Activated T-cell treated with anti-CD3 and anti-CD28 coated beads for 48 hours (primary cell): Measurements from ENCODE around the gene FBXW7.

Experiments
- DNase-seq: peaks from one replicate; pipeline ENCODE4 v3.0.0-alpha.2; 2020; ENCODE audit warnings: low read depth

The FBXW7 gene

DNA sequence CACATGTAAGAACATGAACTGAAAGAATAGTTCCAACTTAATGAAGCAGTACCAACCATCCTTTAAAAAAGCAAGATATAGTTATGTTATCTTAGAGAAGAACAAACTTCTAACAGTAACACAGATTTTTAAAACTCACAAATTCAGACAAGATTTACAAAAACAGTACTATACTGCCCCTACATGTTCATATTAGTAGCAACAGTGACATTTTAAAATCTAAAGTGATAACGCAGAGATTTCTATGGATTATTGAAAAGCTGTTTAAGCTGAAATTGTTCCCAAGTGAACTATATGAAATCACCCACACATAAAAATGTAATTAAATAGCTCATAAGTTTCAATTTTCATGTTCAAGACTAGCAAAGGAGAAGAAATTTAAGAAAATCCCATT is 166.0 kb downstream of the FBXW7 start:
- DNase-seq, result no peak

DNA sequence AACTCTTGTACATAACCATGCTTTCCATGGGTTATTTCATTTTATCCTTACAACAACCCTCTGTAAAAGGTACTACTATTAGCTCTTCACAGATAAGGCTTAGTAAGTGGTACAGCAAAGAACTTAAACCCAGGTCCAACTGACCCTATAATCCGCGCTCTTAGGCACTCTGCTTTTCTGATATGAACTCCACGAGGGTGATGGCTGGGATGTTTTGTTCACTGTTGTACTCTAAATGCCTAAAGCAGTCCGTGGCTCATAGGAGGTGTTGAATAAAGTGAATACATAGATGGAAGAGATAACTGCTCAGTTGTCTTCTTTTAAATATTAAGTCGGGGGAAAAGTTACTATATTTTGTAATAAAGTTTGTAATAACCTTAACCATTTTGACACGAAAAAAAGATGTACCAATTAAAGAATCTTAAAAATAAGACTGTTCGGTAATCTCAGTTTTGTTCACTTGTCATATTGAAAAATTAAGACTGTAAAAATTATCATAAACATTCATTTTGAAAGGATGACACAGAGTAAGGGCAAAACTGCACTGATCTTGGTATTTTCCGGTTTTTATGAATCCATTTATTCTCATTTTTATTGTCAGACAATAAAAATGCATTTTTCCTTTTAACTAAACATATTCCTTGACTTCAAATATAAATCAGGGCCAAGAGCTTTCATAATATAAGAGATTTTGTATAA is 166.5 kb downstream of the FBXW7 start:
- no peak for DNase-seq

- no peak for DNase-seq
Measured at GRCh38 chr4:152368001-152368400, 167.9 kb downstream of the FBXW7 start.

DNA sequence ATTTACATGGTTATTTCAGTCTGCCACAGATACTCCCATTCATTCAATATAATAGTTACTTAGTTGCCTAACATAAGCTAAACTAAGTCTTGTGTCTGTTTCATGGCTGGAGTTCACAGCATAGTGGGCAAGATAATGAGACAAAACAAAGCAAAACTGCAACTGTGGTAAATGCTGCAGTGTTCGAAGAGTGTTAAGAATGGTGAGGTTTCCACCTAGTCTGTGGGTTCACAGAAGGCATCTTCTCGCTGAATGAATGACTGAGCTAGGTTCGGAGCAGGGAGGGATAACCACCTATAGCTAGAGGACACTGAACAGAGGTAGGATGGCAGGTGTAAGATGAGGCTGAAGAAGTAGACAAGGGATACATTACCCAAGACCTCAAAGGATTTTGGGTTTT is 171.0 kb downstream of the FBXW7 start:
- no peak for DNase-seq

DNA sequence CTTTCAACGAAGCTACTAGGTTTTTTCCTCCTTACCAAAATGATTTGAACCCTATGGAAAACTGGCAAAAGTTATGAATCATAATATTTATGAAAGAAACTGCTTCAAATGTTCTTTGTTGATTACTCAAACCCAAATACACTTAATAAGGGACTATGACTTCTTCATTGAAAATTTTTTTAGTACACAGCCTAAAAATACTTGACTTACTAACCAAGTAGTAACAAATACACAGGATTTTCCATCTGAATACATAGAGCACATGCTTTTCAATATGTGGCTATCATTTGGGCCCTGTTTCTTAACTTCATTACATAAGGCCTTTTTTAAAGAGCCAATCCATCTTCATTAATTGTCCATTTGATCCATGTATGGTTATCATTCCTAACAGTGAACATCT is 171.5 kb downstream of the FBXW7 start:
- no peak for DNase-seq

DNA sequence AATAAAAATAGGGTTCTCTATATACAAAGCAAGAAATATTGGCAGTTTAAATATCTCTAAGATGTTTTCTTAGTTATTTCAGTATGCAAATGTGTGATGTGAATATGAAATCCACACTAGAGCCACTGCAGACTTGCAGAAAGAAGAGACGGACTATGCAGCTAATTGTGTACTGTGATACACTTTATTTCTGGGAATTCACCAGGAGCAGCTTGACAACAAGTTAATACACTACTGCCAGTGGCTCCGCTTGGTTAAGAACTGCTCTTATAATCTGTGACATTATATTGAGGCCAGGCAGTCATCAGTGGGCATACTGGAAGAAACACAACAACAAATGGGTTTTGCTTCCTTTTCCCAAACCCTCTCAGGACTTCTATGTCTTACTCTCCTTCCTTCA is 172.0 kb downstream of the FBXW7 start:
- DNase-seq, result no peak

GRCh38 chr4:152363086-152363485 is 172.8 kb downstream of the FBXW7 start:
- DNase-seq, result no peak

DNA sequence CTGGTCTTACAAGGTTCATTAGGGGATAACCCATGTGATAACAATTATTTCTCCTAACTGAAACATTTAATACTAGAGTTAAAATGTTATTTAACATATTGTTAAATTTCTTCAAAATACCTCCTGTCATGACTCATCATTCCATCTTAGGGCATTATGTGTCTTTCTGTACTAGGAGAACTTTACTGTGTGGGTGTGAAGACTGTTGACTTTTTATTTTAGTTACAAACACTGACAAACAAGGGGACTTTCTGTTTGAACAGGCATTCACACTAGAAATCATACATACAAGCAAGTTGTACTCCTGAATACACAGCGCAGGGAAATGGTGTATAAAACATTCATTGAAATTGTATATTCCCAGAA is 175.9 kb downstream of the FBXW7 start:
- no peak for DNase-seq

DNA sequence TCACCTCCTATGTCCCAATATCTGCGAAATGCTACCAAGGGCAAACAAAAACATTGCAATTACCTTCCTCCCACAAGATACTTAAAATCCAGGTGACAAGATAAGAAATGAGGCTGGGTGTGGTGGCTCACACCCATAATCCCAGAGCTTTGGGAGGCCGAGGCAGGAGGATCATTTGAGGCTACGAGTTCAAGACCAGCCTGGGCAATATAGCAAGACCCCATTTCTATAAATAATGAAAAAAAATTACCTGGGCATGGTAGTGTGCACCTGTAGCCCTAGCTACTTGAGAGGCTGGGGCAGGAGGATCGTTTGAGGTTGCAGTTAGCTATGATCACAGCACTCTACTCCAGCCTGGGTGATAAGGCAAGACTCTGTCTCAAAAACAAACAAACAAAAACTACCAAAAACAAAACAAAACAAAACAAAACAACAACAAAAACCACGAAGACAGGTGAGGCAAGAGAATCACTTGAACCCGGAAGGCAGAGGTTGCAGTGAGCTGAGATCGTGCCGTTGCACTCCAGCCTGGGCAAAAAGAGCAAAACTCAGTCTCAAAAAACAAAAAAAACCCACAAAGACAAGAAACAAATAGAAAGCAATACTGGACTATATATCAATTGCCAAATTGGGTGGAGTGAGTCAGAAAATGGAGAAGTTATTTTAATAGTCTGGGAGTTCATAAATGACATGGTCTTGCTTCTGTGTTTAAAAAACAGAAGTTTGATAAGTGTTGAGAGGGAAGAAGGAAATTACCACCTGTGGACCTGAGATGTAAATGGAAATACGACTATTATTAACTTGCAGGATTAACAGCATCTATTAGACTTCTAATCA is 176.5 kb downstream of the FBXW7 start:
- no peak for DNase-seq

GRCh38 chr4:152357206-152357605 is 178.7 kb downstream of the FBXW7 start:
- no peak for DNase-seq

DNA sequence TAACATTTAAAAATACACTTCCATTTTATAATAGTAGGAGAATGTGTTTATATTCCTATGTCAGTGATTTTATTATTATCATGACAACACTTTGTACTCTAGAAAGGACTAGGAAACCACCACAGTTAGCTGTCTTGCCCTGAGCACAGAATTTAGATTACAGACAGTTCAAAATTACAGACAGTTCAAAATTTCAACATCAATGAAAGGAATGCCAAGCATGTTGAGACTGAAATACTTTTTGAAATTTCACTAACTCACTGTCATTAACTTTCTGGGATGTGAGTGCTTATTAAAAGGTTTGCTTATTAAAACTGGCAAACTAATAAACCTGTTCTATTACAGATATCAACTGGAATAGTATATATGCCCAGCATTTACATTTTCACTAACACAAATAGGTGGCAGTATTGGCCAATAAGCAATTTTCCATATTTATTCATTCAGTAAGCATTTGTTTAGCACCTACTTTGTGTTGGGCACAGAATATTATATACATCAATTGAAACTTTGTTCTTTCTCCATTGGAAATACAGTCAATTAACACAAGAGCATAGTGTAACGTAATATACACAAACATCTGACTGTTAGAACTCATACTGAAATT is 179.4 kb downstream of the FBXW7 start:
- DNase-seq, result no peak

DNA sequence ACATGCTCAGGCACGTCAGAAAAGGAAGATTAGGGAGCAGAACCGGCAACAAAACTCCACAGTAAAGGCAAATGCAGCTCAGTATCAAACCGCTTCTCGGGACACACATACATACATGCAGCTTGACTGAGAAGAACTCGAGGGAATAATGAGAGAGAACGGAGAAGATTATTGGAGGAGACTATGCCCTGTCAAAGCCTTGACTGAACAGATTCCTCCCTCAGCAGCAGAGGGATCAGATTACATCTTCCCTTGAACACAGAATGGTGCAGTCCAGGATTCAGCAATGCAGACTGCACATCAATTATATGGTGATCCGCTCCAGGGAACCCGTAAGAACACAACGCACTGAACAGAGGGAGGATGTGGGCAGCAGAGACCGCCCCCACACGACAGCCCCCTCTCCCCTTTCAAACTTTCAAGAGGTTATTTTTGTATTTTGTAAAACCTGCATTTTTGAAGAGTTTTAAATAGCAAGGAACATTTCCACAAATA is 183.2 kb downstream of the FBXW7 start:
- no peak for DNase-seq

DNA sequence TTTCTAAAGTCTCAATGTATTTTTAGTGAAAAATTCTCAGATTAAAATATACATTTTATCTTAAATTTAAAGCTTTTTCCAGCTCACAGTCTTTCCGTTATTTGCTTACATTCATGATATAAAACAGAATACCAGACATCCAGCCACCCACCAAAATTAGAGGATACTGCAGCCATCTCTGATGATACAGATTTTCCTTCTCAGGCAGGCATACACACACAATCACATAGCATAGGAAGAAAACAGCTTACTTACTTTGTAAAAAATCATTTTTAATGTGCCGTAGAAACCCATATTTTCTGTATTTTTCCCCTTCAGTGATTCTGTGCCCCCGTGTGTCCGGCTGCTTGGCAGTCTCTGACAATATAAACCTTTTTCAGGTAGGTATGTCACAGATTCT is 183.7 kb downstream of the FBXW7 start:
- no peak for DNase-seq

DNA sequence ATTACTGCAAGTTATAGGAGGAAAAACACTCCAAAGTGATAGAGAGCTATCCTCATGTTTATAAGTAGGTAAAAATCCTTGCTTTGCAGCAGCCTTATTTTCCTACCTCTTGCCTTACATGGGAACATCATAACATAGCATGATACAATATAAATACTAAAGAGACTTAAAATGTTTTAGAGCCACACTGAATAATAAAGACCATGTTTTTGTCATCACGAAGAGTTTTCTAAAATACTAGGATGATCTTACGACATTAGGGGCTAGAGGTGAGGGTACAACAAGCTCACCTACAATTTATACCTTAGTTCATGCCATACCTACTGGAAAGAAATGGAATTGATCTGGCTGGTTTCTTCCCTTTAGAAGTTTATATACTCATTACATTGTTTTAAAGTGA is 184.8 kb downstream of the FBXW7 start:
- no peak for DNase-seq

DNA sequence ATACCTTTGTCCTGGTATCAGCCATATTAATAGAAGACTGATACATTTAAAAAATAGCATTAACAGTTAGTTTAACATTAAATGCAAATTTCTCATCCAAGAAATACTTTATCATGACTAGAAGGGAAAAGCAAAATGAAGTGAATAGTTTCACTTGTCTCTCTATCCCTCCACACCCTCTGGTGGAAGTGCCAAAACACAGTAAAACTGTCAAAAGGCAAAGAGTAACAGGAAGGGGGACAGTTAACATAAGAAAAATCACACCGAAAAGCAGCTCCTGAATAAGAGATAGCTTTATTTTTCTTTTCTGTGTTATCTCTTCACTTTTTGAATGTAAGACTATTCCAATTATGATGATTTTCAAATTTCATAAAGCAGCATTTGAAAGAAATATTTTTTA is 187.2 kb downstream of the FBXW7 start:
- no peak for DNase-seq

GRCh38 chr4:152346979-152347378 is 188.9 kb downstream of the FBXW7 start:
- DNase-seq, result no peak

DNA sequence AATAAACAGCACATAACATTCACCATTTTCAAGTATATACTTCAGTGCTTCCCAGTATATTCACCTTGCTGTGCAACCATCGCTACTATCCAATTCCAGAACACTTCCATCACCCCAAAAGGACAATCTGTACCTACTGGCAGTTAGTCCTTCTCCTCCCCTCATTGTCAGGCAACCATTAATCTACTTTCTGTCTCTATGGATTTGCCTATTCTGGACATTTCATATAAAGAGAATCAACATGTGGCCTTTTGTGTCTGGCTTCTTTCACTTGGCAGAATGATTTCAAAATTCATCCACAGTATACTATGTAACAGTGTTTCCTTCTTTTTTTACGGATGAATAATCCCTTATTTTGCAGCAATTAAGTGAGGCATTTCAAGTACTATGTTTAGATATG is 189.4 kb downstream of the FBXW7 start:
- DNase-seq, result no peak

GRCh38 chr4:152344001-152344400 is 191.9 kb downstream of the FBXW7 start:
- no peak for DNase-seq

GRCh38 chr4:152342293-152342692 is 193.6 kb downstream of the FBXW7 start:
- DNase-seq, result no peak

DNA sequence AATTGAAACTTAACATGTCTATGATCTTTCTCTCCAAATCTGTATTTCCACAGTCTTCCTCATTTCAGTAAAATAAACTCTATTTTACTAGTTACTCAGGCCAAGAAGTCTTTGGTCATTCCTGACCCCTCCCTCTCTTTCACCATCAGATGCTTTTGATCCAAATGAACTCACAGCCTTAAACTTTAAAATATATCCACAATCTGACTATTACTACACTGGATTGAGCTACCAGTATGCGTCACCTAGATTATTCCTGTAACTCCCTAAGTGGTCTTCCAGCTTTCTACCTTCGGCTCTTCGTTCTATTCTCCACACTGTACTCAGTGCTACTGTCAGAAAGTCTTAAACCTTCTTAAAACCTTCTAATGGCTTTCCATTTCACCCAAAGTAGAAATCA is 195.1 kb downstream of the FBXW7 start:
- DNase-seq, result no peak

DNA sequence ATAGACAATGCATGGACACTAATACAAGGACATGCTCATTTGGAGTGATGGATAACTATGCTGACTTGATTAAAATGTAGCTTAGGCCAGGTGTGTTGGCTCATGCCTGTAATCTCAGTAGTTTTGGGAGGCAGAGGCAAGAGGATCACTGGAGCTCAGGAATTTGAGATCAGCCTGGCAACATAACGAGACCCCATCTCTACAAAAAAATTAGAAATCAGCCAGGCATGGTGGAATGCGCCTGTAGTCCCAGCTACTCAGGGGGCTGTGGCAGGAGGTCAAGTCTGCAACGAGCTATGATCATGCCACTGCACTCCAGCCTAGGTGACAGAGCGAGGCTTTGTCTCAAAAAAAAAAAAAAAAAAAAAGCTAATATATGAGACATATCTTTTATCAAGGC is 196.3 kb downstream of the FBXW7 start:
- no peak for DNase-seq

DNA sequence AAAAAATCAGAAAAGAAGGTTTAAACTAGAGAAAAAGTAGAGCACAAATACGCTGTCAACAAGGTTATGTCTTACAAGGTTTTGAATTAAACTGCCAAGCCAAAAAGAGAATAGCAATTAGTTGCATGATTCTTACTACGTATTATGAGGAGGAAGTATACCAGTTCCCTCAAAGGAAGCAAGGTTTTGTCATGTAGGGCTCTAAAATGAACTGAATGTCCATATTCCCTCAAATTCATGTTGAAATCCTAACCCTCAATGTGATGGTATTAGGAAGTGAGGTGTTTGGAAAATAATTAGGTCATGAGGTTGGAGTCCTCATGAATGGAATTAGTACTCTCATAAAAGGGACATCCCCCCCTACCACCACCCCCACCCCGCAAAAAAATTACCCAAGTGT is 201.0 kb downstream of the FBXW7 start:
- DNase-seq, result no peak

- DNase-seq, result no peak
Measured at GRCh38 chr4:152331042-152331441, 204.8 kb downstream of the FBXW7 start.
